Measurements from ENCODE around the gene SYT12. TPM values are rescaled to one million over a fixed set of nuclear protein-coding genes. Genes with fewer than 3 reads are reported as not detected.
"Not testable (repeated sequence)": the region's sequence is repeated elsewhere in the genome, so short reads cannot be mapped to it uniquely, and the experiment has no call there.

Gene SYT12
- total RNA-seq, 1 experiment from 2014 or later, result 1.9 TPM

DNA sequence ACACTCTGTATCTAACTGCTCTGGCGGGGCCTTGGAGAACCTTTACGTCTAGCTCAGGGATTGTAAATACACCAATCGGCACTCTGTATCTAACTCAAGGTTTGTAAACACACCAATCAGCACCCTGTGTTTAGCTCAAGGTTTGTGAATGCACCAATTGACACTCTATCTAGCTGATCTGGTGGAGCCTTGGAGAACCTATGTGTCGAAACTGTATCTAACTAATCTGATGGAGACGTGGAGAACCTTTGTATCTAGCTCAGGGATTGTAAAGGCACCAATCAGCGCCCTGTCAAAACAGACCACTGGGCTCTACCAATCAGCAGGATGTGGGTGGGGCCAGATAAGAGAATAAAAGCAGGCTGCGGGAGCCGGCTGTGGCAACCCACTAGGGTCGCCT lies 33.6 kb upstream of the SYT12 start:
- peaks cover 17 to 22% of the 10 kb centered on the region in 2 experiments for H3K4me1 Mint-ChIP-seq

More for the DNA sequence above, 33.6 kb upstream of the SYT12 start:
- H3K14ac ChIP-seq (ENCODE audit: insufficient read depth, low read length); H3K27ac Mint-ChIP-seq; H3K23me2 ChIP-seq (ENCODE audit: insufficient read length, low read depth, low read length, poor library complexity, severe bottlenecking); H3K9ac ChIP-seq (ENCODE audit: extremely low read depth, insufficient read length, low read length); H2BK15ac ChIP-seq (ENCODE audit: low read depth, low read length); H3K27me3 Mint-ChIP-seq (ENCODE audit: low read depth); H3K4me2 ChIP-seq (ENCODE audit: insufficient read depth, insufficient read length, low read length); H3K23ac ChIP-seq (ENCODE audit: insufficient read length, low read depth, low read length); H2BK20ac ChIP-seq (ENCODE audit: low read depth, low read length, poor library complexity, severe bottlenecking); H4K91ac ChIP-seq (ENCODE audit: insufficient read length, low read depth, low read length); H3T11ph ChIP-seq (ENCODE audit: low read length); H3K36me3 Mint-ChIP-seq (ENCODE audit: insufficient read depth in 1 of 3, low read depth in 3 of 3); H2BK12ac ChIP-seq (ENCODE audit: insufficient read length, low read depth, low read length); H4K20me1 ChIP-seq (ENCODE audit: control insufficient read depth, insufficient read depth, insufficient read length); H3K79me1 ChIP-seq (ENCODE audit: insufficient read depth, low read depth, low read length, poor library complexity, severe bottlenecking); H3K4me3 Mint-ChIP-seq; H3K27me3 ChIP-seq (ENCODE audit: insufficient read depth, low read length); H3K79me2 ChIP-seq (ENCODE audit: insufficient read depth, low read length); H4K5ac ChIP-seq (ENCODE audit: insufficient read length, low read depth, low read length); H2BK120ac ChIP-seq (ENCODE audit: low read depth, low read length, poor library complexity, severe bottlenecking); H2AFZ ChIP-seq (ENCODE audit: low read length); H2AK5ac ChIP-seq (ENCODE audit: insufficient read length, low read length); DNase-seq; H2BK5ac ChIP-seq (ENCODE audit: insufficient read length, low read length); H4K8ac ChIP-seq (replicated peaks; ENCODE audit: insufficient read length, low read depth, low read length); H3K18ac ChIP-seq (ENCODE audit: insufficient read length, low read depth, low read length); H3K4me1 ChIP-seq (ENCODE audit: insufficient read depth, low read length); H3K9me3 Mint-ChIP-seq; H3K9me3 ChIP-seq (ENCODE audit: control insufficient read depth, low read depth, low read length); H3K56ac ChIP-seq (ENCODE audit: insufficient read length, low read depth, low read length); H3K27ac ChIP-seq (ENCODE audit: insufficient read length, low read depth, low read length); H3K4ac ChIP-seq (ENCODE audit: low read depth, low read length): not testable (repeated sequence)
- WGBS (ENCODE audit: extremely low coverage, insufficient read length, low lambda C conversion rate), result no CpG with 5 or more reads among the region's 9 CpGs
